ENCODE results near the gene CDHR3. TPM values are rescaled to one million over a fixed set of nuclear protein-coding genes. Genes with fewer than 3 reads are reported as not detected.

CDHR3 gene
- total RNA-seq, 1 donor from 2014 or later, result 1.4 TPM

GRCh38 chr7:106076537-106076936, 113.5 kb downstream of the CDHR3 start:
- H3K36me3 Mint-ChIP-seq, result no peaks in the 10 kb centered on the region
- no peaks in the 10 kb centered on the region for H4K20me1 ChIP-seq (ENCODE audit: low read depth)
- no peak overlapping the region for H3K4me3 Mint-ChIP-seq
- H3K9me3 ChIP-seq (ENCODE audit: low read depth), result no peaks in the 10 kb centered on the region
- no peaks in the 10 kb centered on the region for H3K4me1 ChIP-seq
- H3K27ac Mint-ChIP-seq, result no peak overlapping the region
- H3K36me3 ChIP-seq, result no peaks in the 10 kb centered on the region
- no peak for DNase-seq (ENCODE audit: low spot score)
- no peak for TF ChIP-seq CTCF (IDR thresholded peaks at IDR 0.05)
- TF ChIP-seq EZH2phosphoT487 (IDR thresholded peaks at IDR 0.05), result no peak
- TF ChIP-seq EZH2 (IDR thresholded peaks at IDR 0.05), result no peak
- no peak overlapping the region for H3K27ac ChIP-seq
- H3K27me3 ChIP-seq, result no peaks in the 10 kb centered on the region
- H3F3A ChIP-seq (ENCODE audit: low read depth), result no peaks in the 10 kb centered on the region
- H3K4me2 ChIP-seq, result no peak overlapping the region
- H3K27me3 Mint-ChIP-seq (ENCODE audit: insufficient read depth, low read depth), result peaks cover 4% of the 10 kb centered on the region
- H3K4me3 ChIP-seq, result no peak overlapping the region
- no peaks in the 10 kb centered on the region for H3K9me3 Mint-ChIP-seq
- no peak overlapping the region for H2AFZ ChIP-seq (replicated peaks)
- no peaks in the 10 kb centered on the region for H3K79me2 ChIP-seq (ENCODE audit: low read depth)
- no peak overlapping the region for H3K9ac ChIP-seq
- peaks cover 31% of the 10 kb centered on the region for H3K4me1 Mint-ChIP-seq

GRCh38 chr7:106080300-106080987, 117.4 kb downstream of the CDHR3 start:
- Mint-ChIP-seq H3K27ac (no peak overlapping the region), H3K4me1 (peaks cover 16% of the 10 kb centered on the region), H3K36me3 (no peaks in the 10 kb centered on the region), H3K27me3 (ENCODE audit: insufficient read depth, low read depth) (no peaks in the 10 kb centered on the region), H3K4me3 (no peak overlapping the region), H3K9me3 (peaks cover 6% of the 10 kb centered on the region)
- H3F3A ChIP-seq (ENCODE audit: low read depth), result no peaks in the 10 kb centered on the region
- no peak for DNase-seq (ENCODE audit: low spot score)
- H4K20me1 ChIP-seq (ENCODE audit: low read depth), result no peaks in the 10 kb centered on the region
- H3K27ac ChIP-seq, result no peak overlapping the region
- no peaks in the 10 kb centered on the region for H3K36me3 ChIP-seq
- H2AFZ ChIP-seq (replicated peaks), result no peak overlapping the region
- H3K9me3 ChIP-seq (ENCODE audit: low read depth), result no peaks in the 10 kb centered on the region
- H3K4me2 ChIP-seq, result no peak overlapping the region
- H3K27me3 ChIP-seq, result no peaks in the 10 kb centered on the region
- H3K79me2 ChIP-seq (ENCODE audit: low read depth), result no peaks in the 10 kb centered on the region
- no peak overlapping the region for H3K4me3 ChIP-seq
- no peaks in the 10 kb centered on the region for H3K4me1 ChIP-seq
- TF ChIP-seq EZH2phosphoT487 (IDR thresholded peaks at IDR 0.05) (no peak), CTCF (IDR thresholded peaks at IDR 0.05) (no peak), EZH2 (IDR thresholded peaks at IDR 0.05) (no peak)
- H3K9ac ChIP-seq, result no peak overlapping the region

- Histone ChIP-seq H3K36me3 (no peaks in the 10 kb centered on the region), H3K27me3 (no peaks in the 10 kb centered on the region), H3K79me2 (ENCODE audit: low read depth) (no peaks in the 10 kb centered on the region), H3K4me3 (no peak overlapping the region), H3K27ac (no peak overlapping the region), H3F3A (ENCODE audit: low read depth) (no peaks in the 10 kb centered on the region), H2AFZ (replicated peaks) (no peak overlapping the region), H3K4me1 (no peaks in the 10 kb centered on the region), H3K9ac (no peak overlapping the region), H3K9me3 (ENCODE audit: low read depth) (no peaks in the 10 kb centered on the region), H3K4me2 (no peak overlapping the region), H4K20me1 (ENCODE audit: low read depth) (no peaks in the 10 kb centered on the region)
- peaks cover 3% of the 10 kb centered on the region for H3K4me1 Mint-ChIP-seq
- peaks cover 9% of the 10 kb centered on the region for H3K9me3 Mint-ChIP-seq
- no peaks in the 10 kb centered on the region for H3K36me3 Mint-ChIP-seq
- no peak overlapping the region for H3K27ac Mint-ChIP-seq
- TF ChIP-seq EZH2 (IDR thresholded peaks at IDR 0.05), result no peak
- no peak for TF ChIP-seq EZH2phosphoT487 (IDR thresholded peaks at IDR 0.05)
- TF ChIP-seq CTCF (IDR thresholded peaks at IDR 0.05), result no peak
- no peak overlapping the region for H3K4me3 Mint-ChIP-seq
- no peak for DNase-seq (ENCODE audit: low spot score)
- no peaks in the 10 kb centered on the region for H3K27me3 Mint-ChIP-seq (ENCODE audit: insufficient read depth, low read depth)
Observed at GRCh38 chr7:106082087-106082854, 119.2 kb downstream of the CDHR3 start.

Other genes starting within 250 kb of the CDHR3 start
- gene ATXN7L1, start 86.7 kb upstream of the CDHR3 start, total RNA-seq (ENCODE audit: low replicate concordance), result 5.9 and 8.6 TPM in 2 replicates
- 29.9 and 48.8 TPM in 2 replicates for gene SYPL1, start 149.0 kb downstream of the CDHR3 start, total RNA-seq (ENCODE audit: low replicate concordance)

All from neural progenitor cell (in vitro differentiated cells).